Panc1 (cell line): Measurements from ENCODE around the gene HCN2. TPM values are rescaled to one million over a fixed set of nuclear protein-coding genes. Genes with fewer than 3 reads are reported as not detected.

Experiments
- ATAC-seq: fragments of 200-7000 bp; cut with Tn5 transposase; 2 replicates; pipeline ENCODE4 v1.9.1; 2020; ENCODE audit warnings: mild to moderate bottlenecking, moderate library complexity
- BruUV-seq: library from RNA; stranded (reverse); fragments of 400-500 nt; replicated peaks from 2 replicates; lab custom pipeline; 2021; lab: Mats Ljungman, UMichigan
- CTCF ChIA-PET: fragments of 300-600 bp; sonication (Branson Sonifier 250); formaldehyde crosslinking; loops from one replicate; lab custom pipeline; 2022; ENCODE audit warnings: antibody characterized with exemption; lab: Charles Lee
- POLR2A ChIA-PET: fragments of 300-600 bp; sonication (Branson Sonifier 250); formaldehyde crosslinking; loops from one replicate; lab custom pipeline; 2022; ENCODE audit warnings: antibody characterized with exemption; lab: Charles Lee
- DNase-seq: peaks from one replicate; pipeline ENCODE4 v3.0.0-alpha.2; 2010; ENCODE audit warnings: low read depth, low spot score
- H3K27ac ChIP-seq: 2 replicates; pipeline ENCODE4 v1.5.1; 2011; ENCODE audit warnings: mild to moderate bottlenecking, low read length, inconsistent platforms
- H3K27me3 ChIP-seq: fragments of 200-500 bp; sonication (Bioruptor generic); 2 replicates; pipeline ENCODE4 v1.6.0; 2014; ENCODE audit warnings: low read length, inconsistent platforms; ENCODE audit not compliant: control insufficient read depth, insufficient read depth
- H3K36me3 ChIP-seq: fragments of 200-500 bp; sonication (Bioruptor generic); 2 replicates; pipeline ENCODE4 v1.5.1; 2014; ENCODE audit warnings: inconsistent platforms, mild to moderate bottlenecking, low read length, moderate library complexity; ENCODE audit not compliant: control insufficient read depth, insufficient read depth
- H3K4me1 ChIP-seq: 2 replicates; pipeline ENCODE4 v1.5.1; 2011; ENCODE audit warnings: inconsistent platforms, mild to moderate bottlenecking, low read length, moderate library complexity; ENCODE audit not compliant: control insufficient read depth, insufficient read depth
- H3K4me3 ChIP-seq, 2 experiments: 2 replicates each; pipeline ENCODE4 v1.5.1; 2011 to 2012; ENCODE audit warnings: low read depth in 2 of 2, low read length in 2 of 2, mild to moderate bottlenecking in 2 of 2, inconsistent platforms in 1 of 2, moderate library complexity in 1 of 2
- H3K9me3 ChIP-seq: fragments of 200-500 bp; sonication (Bioruptor generic); 2 replicates; pipeline ENCODE4 v1.5.1; 2014; ENCODE audit warnings: low read depth, mild to moderate bottlenecking, inconsistent platforms, low read length, moderate library complexity; ENCODE audit not compliant: control insufficient read depth, insufficient read depth
- CTCF ChIP-seq: fragments of 450-650 bp; IDR thresholded peaks from 2 replicates; pipeline ENCODE4 v1.5.1; 2017; ENCODE audit warnings: mild to moderate bottlenecking
- POLR2AphosphoS5 ChIP-seq: IDR thresholded peaks from 2 replicates; pipeline ENCODE4 v1.6.1; 2012; ENCODE audit warnings: mild to moderate bottlenecking, low read depth, low read length, moderate library complexity
- SIN3A ChIP-seq: IDR thresholded peaks from 2 replicates; pipeline ENCODE4 v1.6.1; 2012; ENCODE audit warnings: low read depth, mild to moderate bottlenecking, low read length, moderate library complexity, borderline replicate concordance; ENCODE audit not compliant: insufficient read depth
- TCF7L2 ChIP-seq: IDR thresholded peaks from 2 replicates; pipeline ENCODE4 v1.6.1; 2011; ENCODE audit warnings: mild to moderate bottlenecking, low read depth, low read length, inconsistent platforms
- in situ Hi-C: cut with HindIII; loops from 2 replicates; pipeline ENCODE4 v1.10.0; 2016; ENCODE audit warnings: low sequenced_read_pairs, low pct_unique_long_range_greater_than_20kb
- intact Hi-C: fragments of 100-400 bp; cut with micrococcal nuclease; formaldehyde crosslinking; loops from one replicate; pipeline ENCODE4 v1.10.0; 2022; ENCODE audit not compliant: unreplicated experiment
- total RNA-seq: library from RNA; stranded (reverse); gene quantifications from one replicate; pipeline ENCODE4 v1.2.1, GENCODE V29; 2021; ENCODE audit not compliant: unreplicated experiment
- TF ChIP-seq, protein P1 (sequence below), 2 experiments: IDR thresholded peaks; 2 replicates each; pipeline ENCODE4 v1.6.1; 2011 to 2012; ENCODE audit warnings: low read depth in 2 of 2, control low read depth in 1 of 2, low read length in 1 of 2, mild to moderate bottlenecking in 1 of 2, moderate library complexity in 1 of 2; ENCODE audit not compliant: insufficient read depth in 1 of 2

Gene HCN2
- total RNA-seq, 1 experiment from 2014 or later, result 15.1 TPM

GRCh38 chr19:576768-577438 lies 12.8 kb upstream of the HCN2 start:
- no peak for ATAC-seq
- H3K4me1 ChIP-seq, result peaks cover 15% of the 10 kb centered on the region
- no peaks in the 10 kb centered on the region for H3K27me3 ChIP-seq
- no peak overlapping the region for H3K4me3 ChIP-seq
- DNase-seq, result no peak
- intact Hi-C loops (no loop called here), in situ Hi-C loops (no loop called here)
- H3K9me3 ChIP-seq, result no peaks in the 10 kb centered on the region
- no peak overlapping the region for H3K27ac ChIP-seq
- TF ChIP-seq POLR2AphosphoS5 (no peak), CTCF (no peak), SIN3A (no peak), TCF7L2 (no peak)
- TF ChIP-seq, protein P1, sequence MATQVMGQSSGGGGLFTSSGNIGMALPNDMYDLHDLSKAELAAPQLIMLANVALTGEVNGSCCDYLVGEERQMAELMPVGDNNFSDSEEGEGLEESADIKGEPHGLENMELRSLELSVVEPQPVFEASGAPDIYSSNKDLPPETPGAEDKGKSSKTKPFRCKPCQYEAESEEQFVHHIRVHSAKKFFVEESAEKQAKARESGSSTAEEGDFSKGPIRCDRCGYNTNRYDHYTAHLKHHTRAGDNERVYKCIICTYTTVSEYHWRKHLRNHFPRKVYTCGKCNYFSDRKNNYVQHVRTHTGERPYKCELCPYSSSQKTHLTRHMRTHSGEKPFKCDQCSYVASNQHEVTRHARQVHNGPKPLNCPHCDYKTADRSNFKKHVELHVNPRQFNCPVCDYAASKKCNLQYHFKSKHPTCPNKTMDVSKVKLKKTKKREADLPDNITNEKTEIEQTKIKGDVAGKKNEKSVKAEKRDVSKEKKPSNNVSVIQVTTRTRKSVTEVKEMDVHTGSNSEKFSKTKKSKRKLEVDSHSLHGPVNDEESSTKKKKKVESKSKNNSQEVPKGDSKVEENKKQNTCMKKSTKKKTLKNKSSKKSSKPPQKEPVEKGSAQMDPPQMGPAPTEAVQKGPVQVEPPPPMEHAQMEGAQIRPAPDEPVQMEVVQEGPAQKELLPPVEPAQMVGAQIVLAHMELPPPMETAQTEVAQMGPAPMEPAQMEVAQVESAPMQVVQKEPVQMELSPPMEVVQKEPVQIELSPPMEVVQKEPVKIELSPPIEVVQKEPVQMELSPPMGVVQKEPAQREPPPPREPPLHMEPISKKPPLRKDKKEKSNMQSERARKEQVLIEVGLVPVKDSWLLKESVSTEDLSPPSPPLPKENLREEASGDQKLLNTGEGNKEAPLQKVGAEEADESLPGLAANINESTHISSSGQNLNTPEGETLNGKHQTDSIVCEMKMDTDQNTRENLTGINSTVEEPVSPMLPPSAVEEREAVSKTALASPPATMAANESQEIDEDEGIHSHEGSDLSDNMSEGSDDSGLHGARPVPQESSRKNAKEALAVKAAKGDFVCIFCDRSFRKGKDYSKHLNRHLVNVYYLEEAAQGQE (IDR thresholded peaks at IDR 0.05; ENCODE audit: insufficient read depth in 1 of 2, low read depth in 2 of 2, low read length in 1 of 2), result no peak
- H3K36me3 ChIP-seq, result peaks cover 8% of the 10 kb centered on the region; the same call in 1 of the 2 replicates
- POLR2A ChIA-PET, result no interaction called here
- no TSS peak for BruUV-seq
- CTCF ChIA-PET, result no interaction called here

- Histone ChIP-seq H3K27me3 (no peaks in the 10 kb centered on the region), H3K27ac (no peak overlapping the region), H3K36me3 (peaks cover 9% of the 10 kb centered on the region; the same call in 1 of the 2 replicates), H3K9me3 (no peaks in the 10 kb centered on the region), H3K4me1 (peaks cover 16% of the 10 kb centered on the region), H3K4me3 (no peak overlapping the region)
- in situ Hi-C loops (no loop called here), intact Hi-C loops (no loop called here)
- no TSS peak for BruUV-seq
- ChIA-PET POLR2A (no interaction called here), CTCF (no interaction called here)
- DNase-seq, result no peak
- ATAC-seq, result no peak
- TF ChIP-seq, protein P1 (IDR thresholded peaks at IDR 0.05; ENCODE audit: insufficient read depth in 1 of 2, low read depth in 2 of 2, low read length in 1 of 2), result no peak
- TF ChIP-seq POLR2AphosphoS5 (no peak), TCF7L2 (no peak), CTCF (no peak; the same call in 1 of the 2 replicates), SIN3A (no peak)
These were observed 12.0 kb upstream of the HCN2 start for GRCh38 chr19:577439-578392.
